Glomerular endothelial cell (primary cell): ENCODE results near the gene SYTL3. TPM values are rescaled to one million over a fixed set of nuclear protein-coding genes. Genes with fewer than 3 reads are reported as not detected.
"Not testable (repeated sequence)": the region's sequence is repeated elsewhere in the genome, so short reads cannot be mapped to it uniquely, and the experiment has no call there.

Experiments
- DNase-seq: peaks from one replicate; pipeline ENCODE4 v3.0.0-alpha.2; 2011; ENCODE audit warnings: low read depth, low spot score; ENCODE audit errors: extremely low read depth
- total RNA-seq: library from RNA; depleted of rRNA; stranded (reverse); fragments of >200 nt; gene quantifications from 2 replicates; pipeline ENCODE4 v1.2.3, GENCODE V29; 2015

The SYTL3 gene
- total RNA-seq, 1 donor from 2014 or later, result 2.2 TPM

GRCh38 chr6:158638324-158638854, 11.5 kb upstream of the SYTL3 start:
- no peak for DNase-seq

- DNase-seq, result no peak
Observed at GRCh38 chr6:158639056-158639455, 10.8 kb upstream of the SYTL3 start.

- no peak for DNase-seq
Observed at GRCh38 chr6:158640519-158640918, 9.3 kb upstream of the SYTL3 start.

DNA sequence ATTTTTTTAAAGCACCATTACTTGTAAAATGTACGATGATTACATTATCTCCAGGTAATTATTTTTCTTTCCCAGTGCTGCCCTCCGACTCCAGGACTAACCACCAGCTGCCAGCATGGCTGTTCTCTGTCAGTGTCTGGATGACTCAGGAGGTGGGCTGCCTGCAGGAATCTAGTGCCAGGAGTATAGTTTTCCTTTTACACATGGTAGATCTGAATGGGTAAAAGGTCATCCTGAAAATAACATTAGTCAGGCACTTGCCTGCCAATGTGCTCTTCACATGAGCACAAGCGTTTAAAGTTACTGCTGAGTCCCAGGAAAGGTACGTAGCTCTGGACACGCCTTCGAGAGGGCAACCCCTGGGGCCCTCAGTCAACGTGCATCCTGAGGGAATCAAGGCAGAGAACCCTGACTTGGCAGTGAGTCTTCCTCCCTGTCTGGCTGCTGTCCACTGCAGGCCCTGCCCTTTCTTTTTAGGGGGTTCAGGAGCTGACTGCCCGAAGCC, 7.7 kb upstream of the SYTL3 start:
- no peak for DNase-seq

GRCh38 chr6:158643836-158644230, 6.0 kb upstream of the SYTL3 start:
- DNase-seq, result no peak

DNA sequence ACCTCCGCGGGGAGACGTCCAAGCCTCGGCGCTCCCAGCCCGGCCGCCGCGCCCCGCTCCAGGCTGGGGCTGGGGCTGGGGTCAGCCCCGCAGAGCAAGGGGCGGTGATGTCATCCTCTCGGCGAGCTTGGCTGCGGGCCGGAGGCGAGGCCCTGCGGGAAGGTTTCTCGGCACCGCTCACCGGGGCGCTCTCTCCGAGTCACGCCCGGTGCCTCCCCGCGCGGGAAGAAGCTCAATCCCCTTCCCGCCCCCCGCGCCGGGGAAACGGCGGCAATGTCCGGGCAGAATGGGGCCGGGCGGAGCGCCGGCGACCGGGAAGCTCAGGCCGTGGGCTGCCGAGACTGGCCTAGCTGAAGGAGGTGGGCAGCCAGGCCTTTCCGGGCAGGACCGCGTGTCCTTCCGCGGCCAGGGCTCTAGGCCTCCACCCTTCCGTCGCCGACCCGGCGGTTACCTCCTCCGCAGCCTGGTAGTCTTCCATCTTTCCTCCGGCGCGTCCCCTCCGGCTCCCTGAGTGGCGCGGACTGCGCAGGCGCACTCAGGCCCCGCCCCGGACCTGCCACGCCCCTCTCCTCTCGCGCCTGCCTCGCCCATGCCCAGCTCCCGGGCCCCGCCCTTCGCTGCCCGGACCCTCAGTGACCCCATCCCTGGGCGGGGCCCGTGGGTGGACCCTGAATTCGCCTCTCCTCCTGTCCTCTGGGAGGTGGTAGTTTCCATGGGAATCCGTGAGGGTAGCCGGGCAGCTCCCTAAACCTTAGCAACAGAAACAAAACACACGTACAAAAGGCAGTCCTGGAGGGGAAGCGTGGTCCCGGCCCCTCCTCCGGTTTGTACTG, 5.4 kb upstream of the SYTL3 start, which contains the start of gene DYNLT1:
TSS of gene DYNLT1 (minus strand) at position 513 of the 833 bp plus-strand sequence. CDS start at position 478, 35 bp downstream.
- no peak for DNase-seq

DNA sequence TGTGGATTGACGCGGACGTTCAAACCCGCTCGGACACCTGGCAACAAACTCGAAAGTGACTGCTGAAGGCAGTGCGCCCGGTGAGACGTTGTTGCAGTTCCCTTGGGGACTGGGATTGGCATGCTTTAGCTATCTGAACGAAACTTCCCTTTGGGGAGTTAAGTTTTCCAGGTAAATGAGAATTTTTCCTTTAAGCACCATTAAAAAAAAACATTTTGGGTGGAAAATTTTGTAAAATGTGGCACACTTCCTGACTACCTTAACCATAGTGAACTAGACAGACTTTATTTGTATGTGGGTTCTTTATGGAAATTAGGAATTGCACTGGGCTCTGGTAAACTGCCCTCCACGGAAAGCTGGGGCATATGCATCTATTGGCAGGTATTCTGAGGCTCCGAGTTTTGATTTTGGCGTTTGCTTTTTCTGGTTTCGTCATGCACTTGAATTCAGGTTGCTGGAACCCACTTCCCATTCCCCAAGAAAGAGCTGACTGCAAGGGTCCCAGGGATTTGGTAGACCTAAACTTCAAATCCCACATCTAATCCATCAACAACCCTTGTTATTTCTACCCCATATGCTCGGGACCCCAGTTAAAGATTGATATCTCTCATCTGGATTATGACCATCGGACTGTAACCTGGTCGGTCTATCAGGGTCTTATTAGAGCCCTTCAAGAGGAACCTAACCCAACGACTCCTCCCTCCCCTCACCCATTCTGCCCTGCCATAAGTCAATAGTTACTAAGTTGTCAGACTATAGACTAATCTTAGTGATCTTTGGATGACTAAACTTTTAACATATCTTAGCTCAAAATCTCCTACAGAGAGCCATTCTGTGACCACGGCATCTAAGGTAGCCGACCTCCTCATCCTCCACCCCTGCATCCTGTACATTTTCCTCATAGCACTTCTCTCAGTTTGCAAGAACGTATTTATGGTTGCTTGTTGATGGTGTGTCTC, 4.5 kb upstream of the SYTL3 start:
- DNase-seq, result no peak

DNA sequence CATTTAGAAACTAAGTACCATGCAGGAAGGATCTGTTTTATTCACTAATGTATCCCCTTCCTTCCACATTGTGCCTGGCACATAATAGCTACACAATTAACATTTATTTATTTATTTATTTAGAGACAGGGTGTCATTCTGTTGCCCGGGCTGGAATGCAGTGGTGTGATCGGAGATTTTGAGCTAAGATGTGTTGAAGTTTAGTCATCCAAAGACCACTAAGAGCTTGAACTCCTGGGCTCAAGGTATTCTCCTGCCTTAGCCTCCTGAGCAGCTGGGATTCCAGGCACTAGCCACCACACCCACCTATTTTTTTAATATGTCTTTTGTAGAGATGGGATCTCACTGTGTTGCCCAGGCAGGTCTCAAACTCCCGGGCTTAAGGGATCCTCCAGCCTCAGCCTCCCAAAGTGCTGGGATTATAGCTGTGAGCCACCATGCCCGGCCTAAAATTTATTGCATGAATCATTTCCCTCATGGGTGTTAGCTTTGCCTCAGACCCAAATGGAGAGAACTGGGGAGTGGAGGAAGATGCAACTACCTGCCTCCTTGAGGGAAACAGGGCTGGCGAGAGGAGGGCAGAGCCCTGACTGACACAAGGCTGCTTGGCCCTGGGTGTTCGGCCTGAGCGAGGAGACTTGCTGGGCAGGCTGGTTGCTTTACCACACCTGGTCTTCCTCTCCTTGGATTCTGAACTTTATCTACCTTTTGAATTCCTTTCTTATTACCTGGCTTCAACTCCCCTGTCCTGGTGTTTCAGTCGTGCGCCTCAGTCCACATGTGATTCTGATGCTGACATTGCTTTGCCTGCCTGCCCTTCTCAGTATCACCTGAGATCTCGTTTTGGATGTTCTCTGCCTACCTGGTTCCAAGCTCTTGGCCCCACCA, 3.6 kb upstream of the SYTL3 start:
- DNase-seq, result no peak

DNA sequence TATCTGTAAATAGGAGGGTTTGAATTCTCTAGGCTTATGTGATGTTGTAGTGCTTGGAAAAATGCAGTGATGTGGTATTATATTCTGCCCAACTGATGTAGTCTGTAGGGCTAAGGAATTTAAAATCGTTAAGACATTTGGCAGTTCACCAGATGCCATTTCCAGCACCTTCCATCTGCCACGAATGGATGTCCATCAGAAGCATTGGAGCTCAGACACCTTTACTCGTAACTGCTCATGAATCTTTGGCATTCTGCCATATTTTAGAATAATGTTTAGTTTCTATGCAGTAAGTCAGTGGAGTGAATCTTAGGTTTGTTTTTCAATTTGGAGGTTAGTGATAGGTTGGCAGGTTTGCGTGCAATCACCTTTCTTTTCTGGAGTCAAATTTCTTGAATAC, 2.4 kb upstream of the SYTL3 start:
- DNase-seq, result no peak

DNA sequence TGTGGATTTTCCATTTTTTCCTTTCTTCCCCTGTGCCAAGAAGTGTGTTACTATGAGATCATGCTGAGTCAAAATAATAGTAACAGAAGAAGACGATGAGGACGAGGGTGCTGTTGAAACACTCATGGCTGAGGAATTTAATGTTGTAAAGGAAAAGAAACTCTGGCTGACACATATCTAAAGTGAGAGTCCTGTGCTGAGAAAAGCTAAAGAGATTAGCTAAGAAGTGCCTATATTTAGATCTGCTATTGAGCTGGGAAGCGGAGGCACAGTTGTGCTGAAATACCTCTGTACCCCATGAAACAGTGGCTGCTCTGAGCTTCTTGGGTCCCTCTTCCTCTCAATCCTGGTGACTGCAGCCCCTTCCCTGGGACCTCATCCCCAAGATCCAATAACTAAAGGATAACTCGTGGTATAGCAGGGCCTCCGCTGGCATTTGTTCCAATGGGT, 1.1 kb upstream of the SYTL3 start:
- DNase-seq, result no peak

DNA sequence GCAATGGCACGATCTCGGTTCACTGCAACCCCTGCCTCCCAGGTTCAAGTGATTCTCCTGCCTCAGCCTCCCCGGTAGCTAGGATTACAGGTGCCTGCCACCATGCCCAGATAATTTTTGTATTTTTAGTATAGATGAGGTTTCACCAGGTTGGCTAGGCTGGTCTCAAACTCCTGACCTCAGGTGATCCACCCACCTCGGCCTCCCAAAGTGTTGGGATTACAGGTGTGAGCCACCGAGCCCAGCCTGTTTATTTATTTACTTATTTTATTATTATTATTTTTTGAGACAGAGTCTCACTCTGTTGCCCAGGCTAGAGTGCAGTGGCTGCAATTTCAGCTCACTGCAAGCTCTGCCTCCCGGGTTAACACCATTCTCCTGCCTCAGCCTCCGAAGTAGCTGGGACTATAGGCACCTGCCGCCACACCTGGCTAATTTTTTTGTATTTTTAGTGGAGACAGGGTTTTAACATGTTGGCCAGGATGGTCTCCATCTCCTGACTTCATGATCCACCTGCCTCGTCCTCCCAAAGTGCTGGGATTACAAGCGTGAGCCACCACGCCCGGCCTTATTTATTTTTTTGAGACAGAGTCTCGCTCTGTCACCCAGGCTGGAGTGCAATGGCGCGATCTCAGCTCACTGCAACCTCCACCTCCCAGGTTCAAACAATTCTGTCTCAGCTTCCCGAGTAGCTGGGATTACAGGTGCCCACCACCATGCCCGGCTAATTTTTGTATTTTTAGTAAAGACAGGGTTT, 2.3 kb downstream of the SYTL3 start:
- DNase-seq, result not testable (repeated sequence)

DNA sequence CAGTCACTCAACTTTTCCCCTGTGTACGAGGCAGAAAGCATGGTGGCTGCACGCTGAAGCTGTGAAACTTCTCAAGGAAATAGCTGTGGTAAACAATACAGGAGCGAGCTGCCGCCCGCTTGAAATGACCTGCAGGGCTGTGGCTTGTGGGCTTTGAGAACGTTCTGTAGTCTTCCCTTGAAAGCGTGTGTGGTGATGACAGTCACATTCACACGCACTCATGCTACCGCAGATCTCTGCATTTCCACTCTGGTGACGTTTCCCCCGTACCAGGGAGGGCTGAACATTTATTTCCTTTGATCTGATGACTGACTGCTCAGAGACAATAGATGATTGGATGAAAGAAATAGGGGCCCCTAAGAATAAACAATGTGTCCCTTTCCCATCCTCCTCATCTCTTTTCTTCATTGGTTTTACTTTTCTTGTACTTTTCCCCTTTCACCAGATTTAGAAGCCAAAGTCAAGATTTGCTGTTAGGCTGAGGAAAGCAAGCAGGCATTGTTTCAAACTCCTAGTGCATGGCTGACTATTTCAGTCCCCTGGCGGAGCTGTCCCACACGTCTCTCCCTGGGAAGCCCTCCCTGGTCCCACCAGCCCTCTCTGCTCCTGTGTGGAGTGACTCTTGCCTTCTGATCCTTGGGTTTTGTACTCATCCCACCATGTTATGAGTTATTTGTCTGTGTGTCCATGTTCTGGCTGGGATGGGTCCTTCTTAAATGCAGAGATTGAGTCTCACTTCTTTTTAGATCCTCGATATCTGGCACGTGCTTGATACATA, 3.9 kb downstream of the SYTL3 start:
- DNase-seq, result no peak

GRCh38 chr6:158654498-158654897, 4.6 kb downstream of the SYTL3 start:
- DNase-seq, result no peak

DNA sequence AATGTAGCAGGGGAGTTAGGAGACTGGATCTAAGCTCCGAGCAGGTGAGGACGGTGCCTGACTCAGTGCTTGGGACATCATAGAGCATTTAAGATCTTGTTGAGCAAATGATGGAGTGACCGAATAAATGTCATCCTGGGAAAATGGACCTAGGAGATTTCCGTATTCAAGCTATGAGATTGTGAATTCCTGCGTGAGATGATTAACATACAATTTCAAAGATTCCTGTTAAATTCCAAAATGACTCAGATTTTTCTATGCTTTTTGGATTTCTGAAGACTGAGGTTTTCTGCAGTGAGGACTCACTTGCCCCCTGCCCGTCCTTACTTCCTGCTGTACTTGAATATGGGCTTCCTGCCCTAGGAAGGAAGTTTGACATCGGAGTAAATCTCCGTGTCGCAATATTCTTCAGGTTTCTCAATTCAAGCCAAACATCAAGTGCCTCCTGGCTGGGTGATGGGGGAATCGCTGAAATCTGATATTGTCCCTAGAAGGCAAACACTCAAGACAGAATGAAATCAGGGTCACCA, 5.2 kb downstream of the SYTL3 start:
- DNase-seq, result no peak

DNA sequence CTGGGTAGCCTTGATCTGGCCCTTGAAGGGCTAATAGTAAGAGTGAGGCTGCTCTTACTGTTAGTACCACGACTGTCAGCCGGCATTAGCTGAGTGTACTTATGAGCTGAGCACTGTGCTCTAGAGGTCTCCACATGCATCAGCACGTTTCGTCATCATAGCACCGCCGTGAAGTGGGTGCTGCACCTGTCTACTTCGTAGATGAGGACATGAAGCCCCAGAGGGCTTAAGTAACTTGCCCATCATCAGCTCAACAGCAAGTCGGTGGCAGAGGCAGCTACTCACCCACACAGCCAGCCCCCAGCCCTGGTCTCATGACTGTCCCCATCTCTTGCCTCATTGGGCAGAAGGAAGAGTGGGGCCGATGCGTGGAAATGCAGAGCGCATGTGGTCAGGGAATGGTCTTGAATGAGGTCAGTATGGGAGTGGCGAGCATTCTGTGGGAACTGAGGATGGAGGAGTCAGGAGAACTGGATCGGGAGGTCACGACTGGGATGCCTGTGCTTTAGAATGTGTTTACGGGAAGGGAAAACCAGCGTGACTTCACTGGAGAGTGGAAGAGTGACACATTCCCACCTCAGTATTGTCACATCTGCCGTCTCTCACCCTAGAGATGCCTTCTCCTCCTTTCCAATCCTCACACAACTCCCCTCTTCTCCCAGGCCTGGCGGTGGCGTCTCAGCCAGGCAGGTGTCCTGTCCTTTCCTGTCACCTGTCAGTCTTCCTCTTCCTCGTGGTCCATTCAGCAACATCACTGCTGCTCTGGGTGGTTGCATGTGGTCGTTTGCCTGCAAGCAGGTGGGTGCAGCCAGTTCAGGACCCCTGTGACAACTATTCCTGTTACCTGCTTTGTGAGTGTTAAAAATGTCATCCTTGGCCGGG, 6.0 kb downstream of the SYTL3 start:
- no peak for DNase-seq

DNA sequence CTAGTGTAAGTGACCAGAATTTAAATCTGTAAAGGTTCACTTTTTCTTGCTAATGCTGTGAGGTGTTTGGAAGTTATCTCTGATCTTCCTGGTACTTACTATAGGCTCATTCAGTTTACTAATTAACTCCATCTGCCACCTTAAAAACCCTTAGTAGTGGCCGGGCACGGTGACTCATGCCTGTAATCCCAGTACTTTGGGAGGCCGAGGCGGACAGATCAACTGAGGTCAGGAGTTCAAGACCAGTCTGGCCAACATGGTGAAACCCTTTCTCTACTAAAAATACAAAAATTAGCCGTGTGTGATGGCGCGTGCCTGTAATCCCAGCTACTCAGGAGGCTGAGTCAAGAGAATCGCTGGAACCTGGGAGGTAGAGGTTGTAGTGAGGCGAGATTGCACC, 7.1 kb downstream of the SYTL3 start:
- not testable (repeated sequence) for DNase-seq

- DNase-seq, result no peak
Observed at GRCh38 chr6:158660333-158660754, 10.5 kb downstream of the SYTL3 start.
